Panc1 (cell line): Measurements from ENCODE around the gene AATK. TPM values are rescaled to one million over a fixed set of nuclear protein-coding genes. Genes with fewer than 3 reads are reported as not detected.

Experiments used
- ATAC-seq: fragments of 200-7000 bp; cut with Tn5 transposase; 2 replicates; pipeline ENCODE4 v1.9.1; 2020; ENCODE audit warnings: mild to moderate bottlenecking, moderate library complexity
- BruUV-seq: library from RNA; stranded (reverse); fragments of 400-500 nt; replicated peaks from 2 replicates; lab custom pipeline; 2021; lab: Mats Ljungman, UMichigan
- CTCF ChIA-PET: fragments of 300-600 bp; sonication (Branson Sonifier 250); formaldehyde crosslinking; loops from one replicate; lab custom pipeline; 2022; ENCODE audit warnings: antibody characterized with exemption; lab: Charles Lee
- POLR2A ChIA-PET: fragments of 300-600 bp; sonication (Branson Sonifier 250); formaldehyde crosslinking; loops from one replicate; lab custom pipeline; 2022; ENCODE audit warnings: antibody characterized with exemption; lab: Charles Lee
- DNase-seq: peaks from one replicate; pipeline ENCODE4 v3.0.0-alpha.2; 2010; ENCODE audit warnings: low read depth, low spot score
- H3K27ac ChIP-seq: 2 replicates; pipeline ENCODE4 v1.5.1; 2011; ENCODE audit warnings: mild to moderate bottlenecking, low read length, inconsistent platforms
- H3K27me3 ChIP-seq: fragments of 200-500 bp; sonication (Bioruptor generic); 2 replicates; pipeline ENCODE4 v1.6.0; 2014; ENCODE audit warnings: low read length, inconsistent platforms; ENCODE audit not compliant: control insufficient read depth, insufficient read depth
- H3K36me3 ChIP-seq: fragments of 200-500 bp; sonication (Bioruptor generic); 2 replicates; pipeline ENCODE4 v1.5.1; 2014; ENCODE audit warnings: inconsistent platforms, mild to moderate bottlenecking, low read length, moderate library complexity; ENCODE audit not compliant: control insufficient read depth, insufficient read depth
- H3K4me1 ChIP-seq: 2 replicates; pipeline ENCODE4 v1.5.1; 2011; ENCODE audit warnings: inconsistent platforms, mild to moderate bottlenecking, low read length, moderate library complexity; ENCODE audit not compliant: control insufficient read depth, insufficient read depth
- H3K4me3 ChIP-seq, 2 experiments: 2 replicates each; pipeline ENCODE4 v1.5.1; 2011 to 2012; ENCODE audit warnings: low read depth in 2 of 2, low read length in 2 of 2, mild to moderate bottlenecking in 2 of 2, inconsistent platforms in 1 of 2, moderate library complexity in 1 of 2
- H3K9me3 ChIP-seq: fragments of 200-500 bp; sonication (Bioruptor generic); 2 replicates; pipeline ENCODE4 v1.5.1; 2014; ENCODE audit warnings: low read depth, mild to moderate bottlenecking, inconsistent platforms, low read length, moderate library complexity; ENCODE audit not compliant: control insufficient read depth, insufficient read depth
- POLR2AphosphoS5 ChIP-seq: IDR thresholded peaks from 2 replicates; pipeline ENCODE4 v1.6.1; 2012; ENCODE audit warnings: mild to moderate bottlenecking, low read depth, low read length, moderate library complexity
- SIN3A ChIP-seq: IDR thresholded peaks from 2 replicates; pipeline ENCODE4 v1.6.1; 2012; ENCODE audit warnings: low read depth, mild to moderate bottlenecking, low read length, moderate library complexity, borderline replicate concordance; ENCODE audit not compliant: insufficient read depth
- TCF7L2 ChIP-seq: IDR thresholded peaks from 2 replicates; pipeline ENCODE4 v1.6.1; 2011; ENCODE audit warnings: mild to moderate bottlenecking, low read depth, low read length, inconsistent platforms
- in situ Hi-C: cut with HindIII; loops from 2 replicates; pipeline ENCODE4 v1.10.0; 2016; ENCODE audit warnings: low sequenced_read_pairs, low pct_unique_long_range_greater_than_20kb
- intact Hi-C: fragments of 100-400 bp; cut with micrococcal nuclease; formaldehyde crosslinking; loops from one replicate; pipeline ENCODE4 v1.10.0; 2022; ENCODE audit not compliant: unreplicated experiment
- total RNA-seq: library from RNA; stranded (reverse); gene quantifications from one replicate; pipeline ENCODE4 v1.2.1, GENCODE V29; 2021; ENCODE audit not compliant: unreplicated experiment
- TF ChIP-seq, protein P1 (sequence below), 2 experiments: IDR thresholded peaks; 2 replicates each; pipeline ENCODE4 v1.6.1; 2011 to 2012; ENCODE audit warnings: low read depth in 2 of 2, control low read depth in 1 of 2, low read length in 1 of 2, mild to moderate bottlenecking in 1 of 2, moderate library complexity in 1 of 2; ENCODE audit not compliant: insufficient read depth in 1 of 2
- TF ChIP-seq, protein P2 (sequence below): fragments of 450-650 bp; IDR thresholded peaks from 2 replicates; pipeline ENCODE4 v1.5.1; 2017; ENCODE audit warnings: mild to moderate bottlenecking

The AATK gene
- total RNA-seq, 1 experiment from 2014 or later = 3.7 TPM

DNA sequence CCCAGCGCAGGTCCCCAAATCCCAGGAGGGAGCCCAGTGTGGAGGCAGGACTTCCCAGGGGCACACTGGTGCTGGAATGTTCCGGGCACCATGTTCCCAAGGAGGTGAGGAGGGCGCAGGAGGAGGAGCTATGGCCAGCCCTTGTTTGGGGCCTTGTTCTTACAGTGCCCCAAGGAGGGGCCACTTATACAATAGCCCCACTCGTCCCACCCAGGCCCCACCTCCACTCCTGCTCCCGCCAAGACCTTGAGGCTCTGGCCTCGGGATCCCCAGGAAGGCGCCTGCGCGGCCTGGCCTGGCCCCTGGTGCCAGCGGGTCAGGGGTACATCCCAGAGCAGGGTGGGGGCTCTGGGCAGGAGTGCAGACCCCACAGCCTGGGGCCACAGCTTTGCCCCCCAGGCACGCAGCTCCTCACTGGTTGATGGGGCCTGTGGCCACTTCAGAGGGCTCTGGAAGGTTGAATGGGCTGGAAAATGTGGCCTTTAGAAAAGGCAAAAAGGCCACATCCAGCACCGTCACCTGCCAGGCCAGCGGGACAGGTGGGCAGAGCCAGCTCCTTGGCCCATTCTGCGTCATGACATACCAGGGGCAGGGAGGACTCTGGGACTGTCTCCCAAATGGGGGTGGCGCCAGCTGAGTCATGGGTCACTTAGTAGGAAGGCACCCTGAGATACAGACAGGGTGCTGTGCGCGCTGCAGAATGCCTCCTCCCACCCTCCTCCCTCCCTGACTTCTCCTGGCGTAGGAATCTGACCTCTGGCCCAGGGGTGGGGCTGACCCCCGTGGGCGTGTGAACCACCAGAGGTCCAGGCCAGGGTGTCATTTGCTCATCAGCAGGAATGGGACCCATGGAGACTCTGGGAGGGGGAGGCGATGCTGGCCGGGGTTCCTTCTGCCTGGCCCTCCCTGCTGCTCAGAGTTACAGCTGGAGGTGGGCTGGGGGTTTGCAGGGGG is 33.0 kb downstream of the AATK start:
- Histone ChIP-seq H3K27me3 (no peaks in the 10 kb centered on the region), H3K36me3 (no peaks in the 10 kb centered on the region), H3K4me1 (no peaks in the 10 kb centered on the region; the same call in 1 of the 2 replicates), H3K9me3 (no peaks in the 10 kb centered on the region), H3K27ac (no peak overlapping the region), H3K4me3 (no peak overlapping the region)
- TF ChIP-seq, protein P1, sequence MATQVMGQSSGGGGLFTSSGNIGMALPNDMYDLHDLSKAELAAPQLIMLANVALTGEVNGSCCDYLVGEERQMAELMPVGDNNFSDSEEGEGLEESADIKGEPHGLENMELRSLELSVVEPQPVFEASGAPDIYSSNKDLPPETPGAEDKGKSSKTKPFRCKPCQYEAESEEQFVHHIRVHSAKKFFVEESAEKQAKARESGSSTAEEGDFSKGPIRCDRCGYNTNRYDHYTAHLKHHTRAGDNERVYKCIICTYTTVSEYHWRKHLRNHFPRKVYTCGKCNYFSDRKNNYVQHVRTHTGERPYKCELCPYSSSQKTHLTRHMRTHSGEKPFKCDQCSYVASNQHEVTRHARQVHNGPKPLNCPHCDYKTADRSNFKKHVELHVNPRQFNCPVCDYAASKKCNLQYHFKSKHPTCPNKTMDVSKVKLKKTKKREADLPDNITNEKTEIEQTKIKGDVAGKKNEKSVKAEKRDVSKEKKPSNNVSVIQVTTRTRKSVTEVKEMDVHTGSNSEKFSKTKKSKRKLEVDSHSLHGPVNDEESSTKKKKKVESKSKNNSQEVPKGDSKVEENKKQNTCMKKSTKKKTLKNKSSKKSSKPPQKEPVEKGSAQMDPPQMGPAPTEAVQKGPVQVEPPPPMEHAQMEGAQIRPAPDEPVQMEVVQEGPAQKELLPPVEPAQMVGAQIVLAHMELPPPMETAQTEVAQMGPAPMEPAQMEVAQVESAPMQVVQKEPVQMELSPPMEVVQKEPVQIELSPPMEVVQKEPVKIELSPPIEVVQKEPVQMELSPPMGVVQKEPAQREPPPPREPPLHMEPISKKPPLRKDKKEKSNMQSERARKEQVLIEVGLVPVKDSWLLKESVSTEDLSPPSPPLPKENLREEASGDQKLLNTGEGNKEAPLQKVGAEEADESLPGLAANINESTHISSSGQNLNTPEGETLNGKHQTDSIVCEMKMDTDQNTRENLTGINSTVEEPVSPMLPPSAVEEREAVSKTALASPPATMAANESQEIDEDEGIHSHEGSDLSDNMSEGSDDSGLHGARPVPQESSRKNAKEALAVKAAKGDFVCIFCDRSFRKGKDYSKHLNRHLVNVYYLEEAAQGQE (IDR thresholded peaks at IDR 0.05; ENCODE audit: insufficient read depth in 1 of 2, low read depth in 2 of 2, low read length in 1 of 2) = no peak
- TF ChIP-seq TCF7L2 = no peak
- TF ChIP-seq, protein P2, sequence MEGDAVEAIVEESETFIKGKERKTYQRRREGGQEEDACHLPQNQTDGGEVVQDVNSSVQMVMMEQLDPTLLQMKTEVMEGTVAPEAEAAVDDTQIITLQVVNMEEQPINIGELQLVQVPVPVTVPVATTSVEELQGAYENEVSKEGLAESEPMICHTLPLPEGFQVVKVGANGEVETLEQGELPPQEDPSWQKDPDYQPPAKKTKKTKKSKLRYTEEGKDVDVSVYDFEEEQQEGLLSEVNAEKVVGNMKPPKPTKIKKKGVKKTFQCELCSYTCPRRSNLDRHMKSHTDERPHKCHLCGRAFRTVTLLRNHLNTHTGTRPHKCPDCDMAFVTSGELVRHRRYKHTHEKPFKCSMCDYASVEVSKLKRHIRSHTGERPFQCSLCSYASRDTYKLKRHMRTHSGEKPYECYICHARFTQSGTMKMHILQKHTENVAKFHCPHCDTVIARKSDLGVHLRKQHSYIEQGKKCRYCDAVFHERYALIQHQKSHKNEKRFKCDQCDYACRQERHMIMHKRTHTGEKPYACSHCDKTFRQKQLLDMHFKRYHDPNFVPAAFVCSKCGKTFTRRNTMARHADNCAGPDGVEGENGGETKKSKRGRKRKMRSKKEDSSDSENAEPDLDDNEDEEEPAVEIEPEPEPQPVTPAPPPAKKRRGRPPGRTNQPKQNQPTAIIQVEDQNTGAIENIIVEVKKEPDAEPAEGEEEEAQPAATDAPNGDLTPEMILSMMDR = no peak
- no peak for TF ChIP-seq POLR2AphosphoS5
- intact Hi-C loops = no loop called here
- ChIA-PET CTCF (no interaction called here), POLR2A (no interaction called here)
- in situ Hi-C loops = no loop called here
- BruUV-seq = no TSS peak
- DNase-seq = no peak
- no peak for ATAC-seq

DNA sequence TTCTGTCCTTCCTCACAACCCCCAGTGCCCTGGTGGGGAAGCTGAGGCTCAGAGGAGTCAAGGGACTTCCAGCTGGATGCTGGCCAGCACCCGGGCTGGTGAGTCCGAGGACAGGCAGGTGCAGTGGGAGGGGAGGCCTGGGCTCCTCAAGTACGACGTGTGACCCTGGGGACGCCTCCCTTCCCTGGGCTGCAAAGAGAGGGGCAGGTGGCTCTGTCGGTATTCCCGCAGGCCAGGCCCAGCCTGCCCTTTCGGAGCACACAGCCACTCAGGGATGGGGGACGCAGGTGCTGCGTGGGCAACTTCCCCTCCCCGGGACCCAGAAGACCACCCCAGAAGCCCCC is 33.9 kb downstream of the AATK start:
- ChIA-PET CTCF (no interaction called here), POLR2A (no interaction called here)
- intact Hi-C loops (no loop called here), in situ Hi-C loops (no loop called here)
- no peak for TF ChIP-seq SIN3A
- TF ChIP-seq, protein P1 (IDR thresholded peaks at IDR 0.05; ENCODE audit: insufficient read depth in 1 of 2, low read depth in 2 of 2, low read length in 1 of 2) = no peak
- TF ChIP-seq, protein P2 = no peak
- no peak for TF ChIP-seq TCF7L2
- TF ChIP-seq POLR2AphosphoS5 = no peak
- H3K9me3 ChIP-seq = no peaks in the 10 kb centered on the region
- no peak for ATAC-seq
- no peak overlapping the region for H3K4me3 ChIP-seq
- DNase-seq = no peak
- H3K36me3 ChIP-seq = no peaks in the 10 kb centered on the region
- H3K27me3 ChIP-seq = no peaks in the 10 kb centered on the region
- no peak overlapping the region for H3K27ac ChIP-seq
- BruUV-seq = no TSS peak
- peaks cover 2% of the 10 kb centered on the region; the same call in 1 of the 2 replicates for H3K4me1 ChIP-seq
